HFF-Myc (cell line): ENCODE results near the gene THSD7A.

ENCODE experiments used
- DNase-seq: peaks from one replicate; pipeline ENCODE4 v3.0.0-alpha.2; 2011; ENCODE audit warnings: low read depth; ENCODE audit errors: extremely low read depth
- H3K4me3 ChIP-seq: replicated peaks from 2 replicates; pipeline ENCODE4 v1.5.1; 2011; ENCODE audit warnings: low read depth, mild to moderate bottlenecking, control low read depth, low read length
- CTCF ChIP-seq: IDR thresholded peaks from 2 replicates; pipeline ENCODE4 v1.5.1; 2012; ENCODE audit warnings: mild to moderate bottlenecking, low read depth, low read length, control low read depth; ENCODE audit errors: missing control alignments

Gene THSD7A

GRCh38 chr7:11434366-11434765 is 397.6 kb downstream of the THSD7A start:
- no peak for DNase-seq
- no peak for TF ChIP-seq CTCF
- no peak overlapping the region for H3K4me3 ChIP-seq

GRCh38 chr7:11430841-11431240 is 401.2 kb downstream of the THSD7A start:
- no peak overlapping the region for H3K4me3 ChIP-seq
- no peak for DNase-seq
- TF ChIP-seq CTCF = no peak

GRCh38 chr7:11430112-11430511 is 401.9 kb downstream of the THSD7A start:
- no peak for DNase-seq
- H3K4me3 ChIP-seq = no peak overlapping the region
- no peak for TF ChIP-seq CTCF

- no peak for DNase-seq
- H3K4me3 ChIP-seq = no peak overlapping the region
- no peak for TF ChIP-seq CTCF
Observed at GRCh38 chr7:11428877-11429581, 403.0 kb downstream of the THSD7A start.

- TF ChIP-seq CTCF = peak; percentile 58
- DNase-seq = peak; percentile 33
- no peak overlapping the region for H3K4me3 ChIP-seq
Observed at GRCh38 chr7:11427686-11428273, 404.2 kb downstream of the THSD7A start.

- DNase-seq = no peak
- H3K4me3 ChIP-seq = no peak overlapping the region
- no peak for TF ChIP-seq CTCF
Observed at GRCh38 chr7:11424006-11424405, 408.0 kb downstream of the THSD7A start.
